Left lobe of liver (tissue), 2 donors: ENCODE measurements around the gene SORT1. TPM values are rescaled to one million over a fixed set of nuclear protein-coding genes. Genes with fewer than 3 reads are reported as not detected.
"Not testable (repeated sequence)": the region's sequence is repeated elsewhere in the genome, so short reads cannot be mapped to it uniquely, and the experiment has no call there.

Experiments used
- ATAC-seq: fragments of 200-7000 bp; cut with Tn5 transposase; one replicate; pipeline ENCODE4 v1.9.1; 2020; ENCODE audit warnings: mild to moderate bottlenecking, moderate library complexity
- DNase-seq: peaks from one replicate; pipeline ENCODE4 v3.0.0-alpha.2; 2020; ENCODE audit warnings: low spot score
- total RNA-seq: library from RNA; stranded (reverse); gene quantifications from one replicate; pipeline ENCODE4 v1.2.1, GENCODE V29; 2021
- donor health status: DM: no; HTN: no; CAD: no; lungs with moderate emphysema.
- donor health status: DM: no; HTN: yes; CAD: no.

SORT1 gene
- total RNA-seq, 1 donor from 2014 or later: 3.6 TPM

- DNase-seq (no peak), ATAC-seq (no peak)
Measured at GRCh38 chr1:109301874-109302273, 95.8 kb downstream of the SORT1 start.

- ATAC-seq (no peak), DNase-seq (no peak)
Measured at GRCh38 chr1:109300650-109301151, 97.0 kb downstream of the SORT1 start.

- ATAC-seq (no peak), DNase-seq (no peak)
Measured at GRCh38 chr1:109299558-109300343, 98.0 kb downstream of the SORT1 start.

GRCh38 chr1:109298666-109299557, 98.8 kb downstream of the SORT1 start:
- DNase-seq: no peak
- ATAC-seq: peak; percentile 62

- no peak for ATAC-seq
- no peak for DNase-seq
Measured at GRCh38 chr1:109296782-109297181, 100.9 kb downstream of the SORT1 start.

GRCh38 chr1:109295712-109296415, 101.9 kb downstream of the SORT1 start:
- DNase-seq: no peak
- no peak for ATAC-seq

GRCh38 chr1:109294481-109294880, 103.2 kb downstream of the SORT1 start:
- DNase-seq (no peak), ATAC-seq (no peak)

GRCh38 chr1:109293026-109293425, 104.7 kb downstream of the SORT1 start:
- DNase-seq (no peak), ATAC-seq (no peak)

GRCh38 chr1:109292364-109292763, 105.4 kb downstream of the SORT1 start:
- DNase-seq (no peak), ATAC-seq (no peak)

GRCh38 chr1:109290998-109291397, 106.7 kb downstream of the SORT1 start:
- ATAC-seq (no peak), DNase-seq (no peak)

- ATAC-seq: no peak
- no peak for DNase-seq
Measured at GRCh38 chr1:109290137-109290536, 107.6 kb downstream of the SORT1 start.

- not testable (repeated sequence) for ATAC-seq, DNase-seq
Measured at GRCh38 chr1:109286762-109287161, 111.0 kb downstream of the SORT1 start.

- DNase-seq: no peak
- ATAC-seq: peak; percentile 32
Measured at GRCh38 chr1:109283748-109284600, 113.7 kb downstream of the SORT1 start.

GRCh38 chr1:109282952-109283747, 114.6 kb downstream of the SORT1 start, which contains the start of gene PSRC1:
PSRC1 (minus strand) TSS chr1:109283145.
- ATAC-seq (peak; percentile 99), DNase-seq (peak; percentile 97)

- no peak for ATAC-seq
- no peak for DNase-seq
Measured at GRCh38 chr1:109282497-109282951, 115.2 kb downstream of the SORT1 start.

GRCh38 chr1:109281680-109282496, 115.8 kb downstream of the SORT1 start:
- DNase-seq (no peak), ATAC-seq (no peak)

- no peak for DNase-seq
Measured at GRCh38 chr1:109280862-109281261, 116.9 kb downstream of the SORT1 start.

GRCh38 chr1:109279615-109280278, 118.0 kb downstream of the SORT1 start:
- ATAC-seq: no peak
- DNase-seq: no peak

More at GRCh38 chr1:109280862-109281261, 116.9 kb downstream of the SORT1 start:
- ATAC-seq: no peak
